Body of pancreas (tissue), 4 donors: ENCODE data around the gene TSC22D2.

Experiments used
- CTCF ChIP-seq, 7 experiments: fragments of 450-650 bp in 4 of 7; fragments of 200-600 bp in 3 of 7; sonication (generic) in 3 of 7; IDR thresholded peaks; one replicate each; pipeline ENCODE4 v1.5.1; 2016 to 2019; ENCODE audit warnings: antibody characterized with exemption in 7 of 7
- POLR2A ChIP-seq, 3 donors: fragments of 450-650 bp; IDR thresholded peaks; one replicate each; pipeline ENCODE4 v1.6.1; 2016; ENCODE audit warnings: antibody characterized with exemption in 3 of 3, mild to moderate bottlenecking in 2 of 3

- TF ChIP-seq POLR2A (IDR thresholded peaks at IDR 0.05) (no peak), CTCF (IDR thresholded peaks at IDR 0.05) (no peak)
Observed at GRCh38 chr3:150412561-150413231, 4.6 kb downstream of the TSC22D2 start.
